ENCODE data around the gene TRAPPC13.

GRCh38 chr5:65695162-65695755 lies 70.4 kb downstream of the TRAPPC13 start:
- no peak for TF ChIP-seq CTCF (conservative IDR thresholded peaks at IDR 0.05; ENCODE audit: low read depth, low read length)
- no peak for TF ChIP-seq MXI1 (IDR thresholded peaks at IDR 0.05; ENCODE audit: borderline replicate concordance, low read depth, low read length)
- no peak for TF ChIP-seq POLR2A (IDR thresholded peaks at IDR 0.05; ENCODE audit: low read depth, low read length)
- TF ChIP-seq CEBPB (IDR thresholded peaks at IDR 0.05; ENCODE audit: low read depth, low read length): no peak
- TF ChIP-seq MAZ (IDR thresholded peaks at IDR 0.05; ENCODE audit: borderline replicate concordance, low read depth, low read length): no peak
- TF ChIP-seq RFX5 (IDR thresholded peaks at IDR 0.05; ENCODE audit: low read depth, low read length): no peak
- no peak for TF ChIP-seq SMC3 (IDR thresholded peaks at IDR 0.05; ENCODE audit: low read depth, low read length)
- TF ChIP-seq RAD21 (IDR thresholded peaks at IDR 0.05; ENCODE audit: low read length): no peak
- no peak for TF ChIP-seq USF2 (IDR thresholded peaks at IDR 0.05; ENCODE audit: low read depth, low read length)
- TF ChIP-seq BHLHE40 (IDR thresholded peaks at IDR 0.05; ENCODE audit: low read depth, low read length): no peak
- no peak for TF ChIP-seq NFE2L2 (IDR thresholded peaks at IDR 0.05; ENCODE audit: low read depth, low read length)
